HCT116 (cell line): Measurements from ENCODE around the gene ABI1. TPM values are rescaled to one million over a fixed set of nuclear protein-coding genes. Genes with fewer than 3 reads are reported as not detected.

Experiments
- ATAC-seq: fragments of 200-7000 bp; cut with Tn5 transposase; 2 replicates; pipeline ENCODE4 v1.9.1; 2020; ENCODE audit warnings: mild to moderate bottlenecking, moderate library complexity
- BruUV-seq: library from RNA; stranded (reverse); fragments of 400-500 nt; replicated peaks from 2 replicates; lab custom pipeline; 2021; lab: Mats Ljungman, UMichigan
- CTCF ChIA-PET: fragments of 300-600 bp; sonication (Branson Sonifier 250); formaldehyde crosslinking; loops from one replicate; lab custom pipeline; 2021; ENCODE audit warnings: antibody characterized with exemption; lab: Charles Lee
- POLR2A ChIA-PET: fragments of 300-600, 350-600 bp; sonication (Branson Sonifier 250); formaldehyde crosslinking; loops from one replicate; lab custom pipeline; 2021; ENCODE audit warnings: antibody characterized with exemption; lab: Charles Lee
- RAD21 ChIA-PET, 2 experiments: fragments of 300-600 bp; sonication (Branson Sonifier 250); formaldehyde crosslinking; loops; one replicate each; lab custom pipeline; 2023; ENCODE audit warnings: low total read pairs in 2 of 2; ENCODE audit not compliant: uncharacterized antibody in 2 of 2, unreplicated experiment in 2 of 2, low non-redundant PET in 1 of 2; lab: Charles Lee
- DNase-seq: peaks from one replicate; pipeline ENCODE4 v3.0.0-alpha.2; 2010; ENCODE audit warnings: low read depth, low spot score
- H2AFZ ChIP-seq: fragments of 200-600 bp; shearing (Covaris generic), sonication (generic); 2 replicates; pipeline ENCODE4 v1.6.1; 2017; ENCODE audit warnings: low read depth, mixed run types, mixed read lengths, antibody characterized with exemption, low read length; ENCODE audit not compliant: poor library complexity, severe bottlenecking
- H3K27ac ChIP-seq: 2 replicates; pipeline ENCODE4 v1.5.1; 2012; ENCODE audit warnings: low read depth, low read length
- H3K27me3 ChIP-seq: fragments of 200-600 bp; sonication (generic); 2 replicates; pipeline ENCODE4 v1.6.1; 2016; ENCODE audit warnings: mixed run types, low read length, mixed read lengths; ENCODE audit not compliant: insufficient read depth
- H3K36me3 ChIP-seq, 2 experiments: fragments of 200-500 bp in 1 of 2; fragments of 200-600 bp in 1 of 2; sonication (Bioruptor generic) in 1 of 2; sonication (generic) in 1 of 2; 2 replicates each; pipeline versions ENCODE4 v1.5.1 to v1.6.1; 2014 to 2016; ENCODE audit warnings: low read length in 2 of 2, inconsistent platforms in 1 of 2, mixed read lengths in 1 of 2, mixed run types in 1 of 2; ENCODE audit not compliant: insufficient read depth in 2 of 2, control insufficient read depth in 1 of 2
- H3K4me1 ChIP-seq, 2 experiments: fragments of 200-600 bp in 1 of 2; sonication (generic) in 1 of 2; 2 replicates each; pipeline versions ENCODE4 v1.5.1 to v1.6.1; 2012 to 2017; ENCODE audit warnings: low read length in 2 of 2, inconsistent platforms in 1 of 2, mild to moderate bottlenecking in 1 of 2, mixed read lengths in 1 of 2, mixed run types in 1 of 2, moderate library complexity in 1 of 2; ENCODE audit not compliant: insufficient read depth in 2 of 2, control insufficient read depth in 1 of 2
- H3K4me2 ChIP-seq: fragments of 200-600 bp; sonication (generic); 2 replicates; pipeline ENCODE4 v1.6.1; 2017; ENCODE audit warnings: mixed run types, low read length, mixed read lengths
- H3K4me3 ChIP-seq, 2 experiments: fragments of 200-600 bp in 1 of 2; sonication (generic) in 1 of 2; replicated peaks in 1 of 2; 2 replicates each; pipeline ENCODE4 v1.5.1; 2011 to 2016; ENCODE audit warnings: low read length in 2 of 2, control low read depth in 1 of 2, low read depth in 1 of 2, mild to moderate bottlenecking in 1 of 2, mixed read lengths in 1 of 2, mixed run types in 1 of 2
- H3K79me2 ChIP-seq: fragments of 200-600 bp; sonication (generic); 2 replicates; pipeline ENCODE4 v1.6.1; 2017; ENCODE audit warnings: mild to moderate bottlenecking, mixed run types, low read length, moderate library complexity, mixed read lengths; ENCODE audit not compliant: insufficient read depth
- H3K9ac ChIP-seq: fragments of 200-600 bp; sonication (generic); 2 replicates; pipeline ENCODE4 v1.6.1; 2016; ENCODE audit warnings: low read length, mixed read lengths
- H3K9me2 ChIP-seq: fragments of 200-600 bp; sonication (generic), shearing (Covaris generic); 2 replicates; pipeline ENCODE4 v1.6.1; 2017; ENCODE audit warnings: mixed run types, mild to moderate bottlenecking, moderate library complexity; ENCODE audit not compliant: insufficient read depth
- H3K9me3 ChIP-seq, 2 experiments: fragments of 200-500 bp in 1 of 2; fragments of 200-600 bp in 1 of 2; sonication (Bioruptor generic) in 1 of 2; sonication (generic) in 1 of 2; 2 replicates each; pipeline ENCODE4 v1.6.1; 2014 to 2017; ENCODE audit warnings: low read length in 2 of 2, mixed read lengths in 2 of 2, inconsistent platforms in 1 of 2, low read depth in 1 of 2, mild to moderate bottlenecking in 1 of 2, mixed run types in 1 of 2, moderate library complexity in 1 of 2; ENCODE audit not compliant: control insufficient read depth in 1 of 2, insufficient read depth in 1 of 2
- H4K20me1 ChIP-seq: fragments of 200-600 bp; sonication (generic), shearing (Covaris generic); 2 replicates; pipeline ENCODE4 v1.6.1; 2017; ENCODE audit warnings: mixed run types, mild to moderate bottlenecking, moderate library complexity; ENCODE audit not compliant: insufficient read depth
- CBX3 ChIP-seq: IDR thresholded peaks from 2 replicates; pipeline ENCODE4 v1.6.1; 2012; ENCODE audit warnings: low read depth
- CEBPB ChIP-seq: IDR thresholded peaks from 2 replicates; pipeline ENCODE4 v1.6.1; 2012; ENCODE audit warnings: low read depth
- EZH2 ChIP-seq: fragments of 200-600 bp; sonication (generic); IDR thresholded peaks from 2 replicates; pipeline ENCODE4 v1.6.1; 2017; ENCODE audit warnings: antibody characterized with exemption, mixed run types
- EZH2phosphoT487 ChIP-seq: fragments of 200-600 bp; IDR thresholded peaks from 2 replicates; pipeline ENCODE4 v1.6.1; 2018; ENCODE audit warnings: antibody characterized with exemption, borderline replicate concordance
- JUND ChIP-seq: IDR thresholded peaks from 2 replicates; pipeline ENCODE4 v1.6.1; 2012
- POLR2AphosphoS5 ChIP-seq: IDR thresholded peaks from 2 replicates; pipeline ENCODE4 v1.6.1; 2011; ENCODE audit warnings: mild to moderate bottlenecking, low read depth, low read length, moderate library complexity
- REST ChIP-seq: IDR thresholded peaks from 2 replicates; pipeline ENCODE4 v1.6.1; 2012; ENCODE audit warnings: low read depth
- SRF ChIP-seq: IDR thresholded peaks from 2 replicates; pipeline ENCODE4 v1.6.1; 2012; ENCODE audit warnings: low read depth
- TCF7L2 ChIP-seq: IDR thresholded peaks from 2 replicates; pipeline ENCODE4 v1.7.0; 2011; ENCODE audit warnings: borderline replicate concordance, inconsistent platforms; ENCODE audit not compliant: insufficient read depth, insufficient read length; ENCODE audit errors: extremely low read depth
- YY1 ChIP-seq: IDR thresholded peaks from 2 replicates; pipeline ENCODE4 v1.6.1; 2011; ENCODE audit warnings: low read length, low read depth, moderate library complexity, mild to moderate bottlenecking; ENCODE audit not compliant: insufficient replicate concordance; ENCODE audit errors: extremely low read depth
- ZBTB33 ChIP-seq: IDR thresholded peaks from 2 replicates; pipeline ENCODE4 v1.6.1; 2011; ENCODE audit warnings: mild to moderate bottlenecking, low read length, moderate library complexity; ENCODE audit not compliant: insufficient replicate concordance; ENCODE audit errors: extremely low read depth
- ZFX ChIP-seq: fragments of 450-650 bp; IDR thresholded peaks from 2 replicates; pipeline ENCODE4 v1.6.1; 2017
- intact Hi-C: fragments of 100-400 bp; cut with micrococcal nuclease; formaldehyde crosslinking; loops from 2 replicates; pipeline ENCODE4 v1.10.0; 2022
- total RNA-seq: library from RNA; stranded (reverse); gene quantifications from one replicate; pipeline ENCODE4 v1.2.1, GENCODE V29; 2021; ENCODE audit not compliant: unreplicated experiment

ABI1 gene
- total RNA-seq, 1 experiment from 2014 or later = 34.8 TPM

- ATAC-seq (no peak), DNase-seq (no peak)
- Histone ChIP-seq H3K36me3 (no peaks in the 10 kb centered on the region), H3K4me2 (no peak overlapping the region), H3K27me3 (no peaks in the 10 kb centered on the region), H3K4me1 (no peaks in the 10 kb centered on the region), H3K4me3 (no peak overlapping the region), H3K9ac (no peak overlapping the region), H3K27ac (no peak overlapping the region), H2AFZ (no peak overlapping the region), H3K79me2 (peaks cover 45% of the 10 kb centered on the region), H3K9me2 (no peaks in the 10 kb centered on the region), H4K20me1 (no peaks in the 10 kb centered on the region; the same call in 1 of the 2 replicates), H3K9me3 (no peaks in the 10 kb centered on the region)
- intact Hi-C loops = no loop called here
- no TSS peak for BruUV-seq
- no peak for TF ChIP-seq ZBTB33
- ChIA-PET CTCF (no interaction called here), RAD21 (no interaction called here), POLR2A (no interaction called here)
These were observed 27.8 kb downstream of the ABI1 start for GRCh38 chr10:26832960-26833359.

- H3K27ac ChIP-seq = no peak overlapping the region
- peaks cover 48% of the 10 kb centered on the region for H3K79me2 ChIP-seq
- RAD21 ChIA-PET = no interaction called here
- H4K20me1 ChIP-seq = no peaks in the 10 kb centered on the region; the same call in 1 of the 2 replicates
- ATAC-seq = no peak
- BruUV-seq = no TSS peak
- intact Hi-C loops = no loop called here
- no peak overlapping the region for H2AFZ ChIP-seq
- no peaks in the 10 kb centered on the region for H3K27me3 ChIP-seq
- no peak overlapping the region for H3K4me3 ChIP-seq
- POLR2A ChIA-PET = no interaction called here
- TF ChIP-seq JUND = no peak
- no peak for TF ChIP-seq ZFX
- no peak for TF ChIP-seq SRF
- TF ChIP-seq EZH2 = no peak
- TF ChIP-seq POLR2AphosphoS5 = no peak
- no peak for TF ChIP-seq TCF7L2
- no peak for TF ChIP-seq CBX3
- no peak for TF ChIP-seq EZH2phosphoT487
- no peak for TF ChIP-seq REST
- TF ChIP-seq YY1 = no peak
- no peak for TF ChIP-seq CEBPB
- CTCF ChIA-PET = no interaction called here
- no peak overlapping the region for H3K4me2 ChIP-seq
- H3K9me3 ChIP-seq = no peaks in the 10 kb centered on the region
- H3K36me3 ChIP-seq = no peaks in the 10 kb centered on the region
- H3K9ac ChIP-seq = no peak overlapping the region
- DNase-seq = no peak
- no peaks in the 10 kb centered on the region for H3K4me1 ChIP-seq
- H3K9me2 ChIP-seq = no peaks in the 10 kb centered on the region
These were observed 28.8 kb downstream of the ABI1 start for GRCh38 chr10:26831936-26832335.
